GM19239 (cell line): Measurements from ENCODE around the gene LCE1B.

ENCODE experiments used
- DNase-seq: peaks from one replicate; pipeline ENCODE4 v3.0.0; 2011; ENCODE audit warnings: low spot score; ENCODE audit not compliant: insufficient read length
- FAIRE-seq: peaks from 2 replicates; lab custom pipeline; 2011; peaks lifted over from hg19 to GRCh38; lab: Jason Lieb, UNC

The LCE1B gene, protein sequence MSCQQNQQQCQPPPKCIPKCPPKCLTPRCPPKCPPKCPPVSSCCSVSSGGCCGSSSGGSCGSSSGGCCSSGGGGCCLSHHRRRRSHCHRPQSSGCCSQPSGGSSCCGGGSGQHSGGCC

DNA sequence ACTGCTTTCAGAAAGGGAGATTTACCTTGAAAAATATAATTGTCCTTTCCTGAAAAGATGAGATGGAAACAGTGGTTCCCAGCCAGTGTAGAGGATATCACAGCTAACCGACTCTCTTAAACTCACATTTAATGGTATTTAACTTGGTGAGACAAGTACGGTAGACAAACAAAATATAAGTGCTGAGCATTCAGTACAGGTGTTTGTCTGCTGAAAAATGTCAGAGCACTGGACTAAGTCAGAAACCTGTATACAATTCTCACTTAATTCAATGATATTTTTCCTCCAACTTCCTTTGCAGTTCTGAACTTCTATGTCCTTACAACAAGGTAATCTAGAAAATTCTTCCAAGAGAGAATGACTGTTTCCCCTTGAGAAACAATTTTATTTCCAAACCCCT lies at the start of gene LCE1B:
TSS of gene LCE1B (plus strand) at position 301 of the 400 bp plus-strand sequence. CDS start 476 bp downstream, outside the sequence.
- DNase-seq = no peak
- no peak for FAIRE-seq

DNA sequence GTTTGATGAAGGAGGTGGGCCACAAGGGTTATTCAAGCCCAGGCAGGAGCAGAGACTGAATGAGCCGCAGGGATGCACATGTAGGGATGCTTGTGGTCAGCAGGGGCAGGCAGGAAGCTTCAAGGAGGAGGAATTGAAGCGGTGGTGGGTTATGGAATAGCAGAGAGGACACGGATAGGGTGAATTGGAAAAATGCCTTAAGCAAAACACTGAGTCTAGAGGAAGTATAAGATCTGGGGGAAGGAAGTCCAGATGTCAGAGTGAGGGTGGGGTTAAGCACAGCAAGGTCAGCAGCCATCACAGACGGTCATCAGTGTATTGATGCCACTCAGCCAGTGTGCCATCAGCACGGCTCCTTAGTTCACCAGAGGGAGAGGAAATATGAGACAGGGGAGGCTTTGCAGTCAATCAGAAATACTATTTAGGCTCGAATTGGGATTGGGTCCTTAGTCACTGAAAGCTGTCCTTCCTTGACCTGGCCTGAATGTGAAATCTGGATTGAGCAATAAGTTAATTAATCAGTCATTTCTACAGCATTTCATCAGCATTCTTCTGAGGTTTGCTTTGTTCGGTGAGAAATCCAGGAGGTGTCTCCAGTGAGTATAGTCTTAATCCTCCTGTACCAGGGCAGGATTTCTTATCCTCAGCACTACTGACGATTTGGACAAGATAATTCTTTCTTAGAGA lies 42.8 kb upstream of the LCE1B start:
- DNase-seq (no peak), FAIRE-seq (no peak)

DNA sequence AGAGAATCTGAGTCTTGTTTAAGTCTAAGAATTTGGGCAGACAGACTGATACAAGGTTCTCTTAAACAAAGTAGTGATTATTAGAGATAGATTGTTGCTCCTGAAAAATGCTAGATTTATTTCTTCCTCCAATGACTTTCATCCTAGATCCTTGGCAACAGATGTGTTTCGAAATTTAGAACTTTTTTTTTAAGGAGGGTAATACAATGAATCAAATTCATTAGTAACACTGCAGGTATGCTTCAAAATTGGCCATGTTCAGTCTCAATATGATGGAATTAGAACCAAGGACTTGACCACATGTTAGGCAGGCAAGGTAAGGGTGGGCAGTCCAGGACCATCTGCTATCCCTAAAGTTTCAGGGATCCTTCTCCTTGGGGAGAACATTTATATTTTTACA lies 41.4 kb upstream of the LCE1B start:
- DNase-seq (no peak), FAIRE-seq (no peak)

DNA sequence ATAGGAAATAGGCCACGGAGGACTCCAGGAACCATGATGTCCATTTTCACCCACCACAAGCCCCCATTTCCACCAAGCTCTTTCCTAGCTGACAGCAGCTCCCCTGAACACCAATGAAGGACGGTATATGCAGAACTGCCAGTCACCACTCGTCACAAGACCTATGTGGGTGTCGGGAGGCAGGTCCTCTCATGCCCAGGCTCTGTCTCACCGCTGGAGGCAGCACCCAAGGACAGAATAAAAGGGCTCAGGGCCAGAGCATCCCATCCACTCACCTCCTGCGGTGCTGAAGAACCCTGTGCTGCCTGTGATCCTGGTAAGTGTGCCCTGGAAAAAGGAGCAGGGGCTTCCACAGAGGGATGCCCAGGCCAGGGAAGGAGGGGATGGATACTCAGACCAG lies 36.9 kb upstream of the LCE1B start, which contains the start of gene LCE1F:
TSS of gene LCE1F (plus strand) at position 266 of the 400 bp plus-strand sequence. CDS start 1,232 bp downstream, outside the sequence.
- FAIRE-seq = no peak
- no peak for DNase-seq

DNA sequence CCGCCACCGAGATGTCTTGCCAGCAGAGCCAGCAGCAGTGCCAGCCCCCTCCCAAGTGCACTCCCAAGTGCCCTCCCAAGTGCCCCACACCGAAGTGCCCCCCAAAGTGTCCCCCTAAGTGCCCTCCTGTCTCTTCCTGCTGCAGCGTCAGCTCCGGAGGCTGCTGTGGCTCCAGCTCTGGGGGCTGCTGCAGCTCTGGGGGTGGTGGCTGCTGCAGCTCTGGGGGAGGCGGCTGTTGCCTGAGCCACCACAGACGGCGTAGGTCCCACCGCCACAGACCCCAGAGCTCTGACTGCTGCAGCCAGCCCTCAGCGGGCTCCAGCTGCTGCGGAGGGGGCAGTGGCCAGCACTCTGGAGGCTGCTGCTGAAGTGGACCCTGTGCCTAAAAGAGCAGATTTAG lies 35.4 kb upstream of the LCE1B start:
- DNase-seq = no peak
- FAIRE-seq = no peak

DNA sequence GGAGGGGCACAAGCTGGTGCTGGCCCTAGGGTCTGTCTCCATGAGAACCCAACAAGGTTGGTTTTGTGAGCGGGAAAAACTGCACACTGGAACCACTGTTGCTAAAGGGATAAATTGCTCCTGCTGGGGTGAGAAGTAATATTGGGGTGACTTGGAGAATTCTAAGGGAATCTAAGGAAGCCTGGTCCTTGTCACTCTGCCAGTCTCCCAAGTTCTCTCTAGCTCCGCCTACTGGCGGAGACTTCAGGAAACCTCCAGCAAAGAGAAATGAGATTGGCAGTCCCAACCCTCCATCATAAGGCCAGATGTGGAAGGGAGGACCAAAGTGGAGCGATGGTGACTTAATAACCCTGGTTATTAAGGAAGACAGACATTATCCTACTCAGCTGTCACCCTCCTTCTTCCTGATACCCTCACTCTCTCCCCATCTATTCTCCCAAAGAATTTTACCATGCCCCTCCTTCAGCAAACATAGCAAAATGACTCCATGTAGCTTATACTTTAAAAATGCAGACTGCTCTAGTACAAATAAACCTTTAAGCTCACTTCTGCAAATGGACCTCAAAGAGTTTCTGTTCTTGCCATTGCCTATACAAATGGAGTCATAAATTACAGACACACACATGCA lies 34.1 kb upstream of the LCE1B start:
- no peak for DNase-seq
- no peak for FAIRE-seq

DNA sequence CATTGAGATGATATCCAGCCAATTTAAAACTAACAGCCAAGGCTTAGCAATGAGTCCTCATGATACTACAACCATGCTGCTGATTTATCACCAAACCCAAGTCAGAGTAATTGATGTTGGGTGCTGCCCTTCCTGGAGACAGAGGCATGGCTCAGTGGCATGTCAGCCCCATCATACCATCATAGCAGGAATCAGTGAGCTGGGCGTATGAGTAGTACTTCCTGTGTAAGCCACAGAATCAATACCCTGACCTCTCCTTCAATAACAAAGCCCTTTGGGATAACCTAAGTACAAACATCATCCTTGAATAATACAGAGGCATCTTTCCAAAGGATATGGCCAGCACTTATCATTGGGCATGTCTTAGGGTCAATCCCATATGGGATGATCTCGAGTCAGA lies 28.7 kb upstream of the LCE1B start:
- DNase-seq (no peak), FAIRE-seq (no peak)

DNA sequence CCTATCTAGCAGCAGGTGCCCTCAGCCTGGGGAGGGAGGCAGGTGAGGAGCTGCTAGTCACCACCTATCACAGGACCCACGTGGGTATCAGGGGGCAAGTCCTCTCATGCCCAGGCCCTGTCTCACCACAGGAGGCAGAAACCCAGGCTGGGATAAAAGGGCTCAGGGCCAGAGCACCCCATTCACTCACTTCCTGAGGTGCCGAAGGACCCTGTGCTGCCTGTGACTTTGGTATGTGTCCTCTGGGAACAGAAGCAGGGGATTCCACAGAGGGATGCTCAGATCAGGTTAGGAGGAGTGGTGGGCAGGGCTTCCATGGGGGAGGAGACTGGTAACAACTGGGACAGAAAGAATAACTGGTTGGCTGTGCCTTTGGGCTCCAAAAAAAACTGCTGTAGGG lies 25.7 kb upstream of the LCE1B start, which contains the start of gene LCE1E:
TSS of gene LCE1E (plus strand) at position 181 of the 400 bp plus-strand sequence. CDS start 1,043 bp downstream, outside the sequence.
- FAIRE-seq = no peak

DNA sequence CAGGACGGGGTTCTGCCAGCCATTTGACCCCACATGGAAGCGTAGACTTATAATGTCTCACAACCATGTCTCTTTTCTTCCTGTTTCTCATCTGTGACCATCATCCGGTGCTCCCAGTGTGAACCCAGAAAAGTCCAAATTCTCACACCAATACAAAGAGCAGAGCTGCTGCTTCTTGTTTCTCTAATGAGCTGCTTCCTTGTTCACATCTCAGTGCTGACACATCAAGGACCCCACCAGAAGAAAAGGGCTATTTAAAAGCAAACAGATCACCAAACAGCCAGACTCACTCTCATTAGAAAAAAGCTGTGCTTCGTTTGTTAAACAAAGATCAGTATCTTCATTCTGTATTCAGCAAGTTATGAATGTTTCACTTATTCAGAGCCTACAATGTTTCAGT lies 16.1 kb upstream of the LCE1B start:
- DNase-seq = no peak
- FAIRE-seq = no peak

More for the DNA sequence above, 25.7 kb upstream of the LCE1B start, which contains the start of gene LCE1E:
- no peak for DNase-seq

DNA sequence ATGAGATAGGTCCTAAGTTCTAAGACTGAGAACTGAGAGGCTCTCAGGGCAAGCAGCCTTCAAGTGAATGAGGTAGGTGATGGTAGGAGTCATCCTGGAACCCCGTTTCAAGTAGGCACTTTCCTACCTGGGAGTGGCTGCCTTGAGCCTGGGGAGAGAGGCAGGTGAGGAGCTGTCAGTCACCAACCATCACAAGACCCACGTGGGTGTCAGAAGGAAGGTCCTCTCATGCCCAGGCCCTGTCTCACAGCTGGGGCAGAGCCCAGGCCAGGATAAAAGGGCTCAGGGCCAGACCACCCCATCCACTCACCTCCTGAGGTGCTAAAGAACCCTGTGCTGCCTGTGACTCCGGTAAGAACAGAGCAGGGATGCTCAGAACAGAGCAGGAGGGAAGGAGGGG lies 15.3 kb upstream of the LCE1B start, which contains the start of gene LCE1D:
TSS of gene LCE1D (plus strand) at position 301 of the 400 bp plus-strand sequence. CDS start 1,074 bp downstream, outside the sequence.
- FAIRE-seq (no peak), DNase-seq (no peak)

DNA sequence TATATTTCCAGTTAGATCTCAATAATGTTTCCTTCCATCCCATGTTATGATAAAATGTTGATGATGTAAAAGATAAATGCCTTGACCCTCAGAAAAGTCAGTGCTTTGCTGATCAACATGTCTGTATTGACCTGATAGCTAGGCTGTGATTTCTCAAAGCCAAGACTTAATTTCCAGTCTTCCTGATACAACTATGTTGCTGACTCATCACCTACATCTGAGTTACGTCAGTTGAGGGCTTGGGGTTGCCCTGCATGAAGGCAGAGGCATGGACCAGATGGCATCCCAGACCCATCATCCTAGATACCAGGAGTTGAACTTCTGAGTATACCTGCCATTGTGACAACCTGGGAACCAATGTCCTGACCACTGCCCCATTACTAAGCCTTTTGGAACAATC lies 10.4 kb upstream of the LCE1B start:
- FAIRE-seq = no peak
- no peak for DNase-seq

DNA sequence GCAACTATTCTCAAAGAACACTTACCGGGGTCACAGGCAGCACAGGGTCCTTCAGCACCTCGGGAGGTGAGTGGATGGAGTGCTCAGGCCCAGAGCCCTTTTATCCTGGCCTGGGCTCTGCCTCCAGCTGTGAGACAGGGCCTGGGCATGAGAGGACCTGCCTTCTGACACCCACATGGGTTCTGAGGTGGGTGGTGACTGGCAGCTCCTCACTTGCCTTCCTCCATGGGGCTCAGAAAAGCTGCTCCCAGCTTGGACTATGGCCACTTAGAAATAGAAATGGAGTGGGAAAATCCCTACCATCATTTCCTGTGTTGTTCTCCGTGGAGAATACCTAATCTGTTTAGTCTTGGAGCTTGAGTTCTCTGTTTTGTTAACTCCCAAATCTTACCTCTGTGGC lies 5.2 kb upstream of the LCE1B start, which contains the start of gene LCE1C:
TSS of gene LCE1C (minus strand) at position 76 of the 400 bp plus-strand sequence. CDS start 1,173 bp downstream, outside the sequence.
- FAIRE-seq (no peak), DNase-seq (no peak)

DNA sequence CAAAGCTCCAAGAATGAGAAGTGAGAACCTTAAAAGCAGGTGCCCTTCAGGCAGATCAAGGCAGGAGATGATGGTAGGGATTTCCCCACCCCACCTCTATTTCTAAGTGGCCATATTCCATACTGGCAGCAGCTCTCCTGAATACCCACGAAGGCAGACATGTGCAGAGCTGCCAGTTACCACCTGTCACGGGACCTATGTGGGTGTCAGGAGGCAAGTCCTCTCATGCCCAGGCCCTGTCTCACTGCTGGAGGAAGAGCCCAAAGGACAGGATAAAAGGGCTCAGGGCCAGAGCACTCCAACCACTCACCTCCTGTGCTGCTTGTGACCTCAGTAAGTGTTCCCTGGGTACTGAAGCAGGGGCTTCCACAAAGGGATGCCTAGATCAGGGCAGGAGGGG lies 721 bp upstream of the LCE1B start:
- DNase-seq = no peak
- FAIRE-seq = no peak

DNA sequence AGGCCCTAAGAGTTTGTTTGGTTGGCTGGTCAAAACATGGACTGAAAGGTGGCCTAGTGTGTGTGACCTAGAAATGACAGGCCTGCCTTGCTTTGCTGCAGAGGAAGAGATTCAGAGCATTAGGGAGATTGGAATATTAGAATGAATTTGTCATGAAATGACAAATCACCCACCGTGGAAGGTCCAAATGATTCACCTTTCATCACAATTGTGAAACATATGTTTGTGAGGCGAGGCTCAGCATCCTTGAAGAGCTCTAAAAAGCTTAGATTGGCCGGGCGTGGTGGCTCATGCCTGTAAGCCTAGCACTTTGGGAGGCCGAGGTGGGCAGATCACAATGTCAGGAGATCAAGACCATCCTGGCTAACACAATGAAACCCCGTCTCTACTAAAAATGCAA lies 5.5 kb downstream of the LCE1B start:
- FAIRE-seq = no peak

DNA sequence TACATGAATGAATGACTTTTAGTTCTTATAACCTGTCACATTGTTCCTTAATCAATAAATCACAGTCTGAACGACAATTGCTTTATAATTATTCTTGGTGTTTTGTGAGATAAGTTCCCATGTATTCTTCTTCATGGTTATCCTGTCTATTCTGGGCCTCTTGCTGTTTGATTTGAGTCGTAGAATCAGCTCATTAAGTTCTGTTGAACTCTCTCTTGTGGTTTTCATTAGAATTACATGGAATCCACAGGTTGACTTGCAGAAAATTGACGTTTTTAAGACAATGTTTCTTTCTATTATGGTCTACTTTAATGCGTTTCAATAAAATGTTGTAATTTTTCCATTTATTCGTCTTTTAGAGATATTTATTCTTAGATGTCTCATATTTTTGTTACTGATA lies 11.5 kb downstream of the LCE1B start:
- DNase-seq (no peak), FAIRE-seq (no peak)

More for the DNA sequence above, 5.5 kb downstream of the LCE1B start:
- DNase-seq = no peak

DNA sequence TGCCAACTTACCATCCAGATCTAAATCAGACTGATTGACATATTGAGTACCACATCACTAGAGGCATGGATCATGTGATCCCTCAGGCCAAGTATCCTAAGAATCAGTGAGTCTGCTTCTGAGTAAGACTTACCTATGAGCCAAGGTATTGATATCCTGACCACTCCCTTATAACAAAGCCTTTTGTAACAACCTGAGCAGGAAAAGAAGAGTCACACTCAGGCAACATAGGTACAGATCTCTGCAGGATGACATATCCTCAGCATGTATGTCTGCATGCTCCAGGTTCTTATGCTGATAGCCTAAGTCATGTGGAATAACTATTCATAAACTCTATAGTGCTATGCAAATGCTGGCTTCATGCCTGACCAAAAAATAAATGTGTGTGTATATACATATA lies 13.2 kb downstream of the LCE1B start:
- no peak for FAIRE-seq
- no peak for DNase-seq

DNA sequence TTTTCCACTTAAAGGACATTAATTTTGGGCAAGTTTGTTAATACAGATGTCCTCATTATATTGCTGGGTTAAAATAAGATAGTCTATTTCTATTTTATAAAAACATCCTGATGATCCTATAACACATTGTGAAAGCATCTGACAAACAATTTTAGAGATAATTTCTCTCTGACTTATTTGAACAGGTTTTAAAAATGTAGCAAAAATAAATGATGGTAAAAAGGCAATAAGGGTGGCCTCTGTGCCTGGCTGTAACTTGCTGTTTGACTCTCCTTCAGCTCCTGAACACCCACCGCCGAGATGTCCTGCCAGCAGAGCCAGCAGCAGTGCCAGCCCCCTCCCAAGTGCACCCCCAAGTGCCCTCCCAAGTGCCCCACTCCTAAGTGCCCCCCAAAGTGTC lies 15.4 kb downstream of the LCE1B start, which contains the start of gene LCE1A:
TSS of gene LCE1A (plus strand) at position 301 of the 400 bp plus-strand sequence. CDS start at position 301, 0 bp downstream.
- FAIRE-seq = no peak
- DNase-seq = no peak

DNA sequence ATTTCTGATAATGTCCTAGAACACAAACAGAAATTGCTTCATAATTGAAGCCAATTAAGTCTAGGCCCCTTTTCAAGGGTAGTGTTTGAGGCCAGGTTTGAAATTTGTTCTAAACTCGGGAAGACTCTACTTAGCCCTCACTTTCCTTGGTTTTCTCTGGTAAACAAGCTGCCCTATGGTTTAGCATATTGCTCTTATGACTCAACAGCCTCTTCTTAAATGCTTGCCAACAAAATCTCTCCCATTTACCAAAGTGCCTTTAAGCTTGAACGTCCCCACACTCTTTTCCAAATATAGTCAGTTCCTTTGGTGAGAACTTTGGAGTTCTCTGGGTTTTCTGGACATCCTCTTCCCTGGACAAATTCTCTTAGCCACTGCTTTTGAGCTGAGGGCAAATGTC lies 25.1 kb downstream of the LCE1B start:
- FAIRE-seq (no peak), DNase-seq (no peak)

DNA sequence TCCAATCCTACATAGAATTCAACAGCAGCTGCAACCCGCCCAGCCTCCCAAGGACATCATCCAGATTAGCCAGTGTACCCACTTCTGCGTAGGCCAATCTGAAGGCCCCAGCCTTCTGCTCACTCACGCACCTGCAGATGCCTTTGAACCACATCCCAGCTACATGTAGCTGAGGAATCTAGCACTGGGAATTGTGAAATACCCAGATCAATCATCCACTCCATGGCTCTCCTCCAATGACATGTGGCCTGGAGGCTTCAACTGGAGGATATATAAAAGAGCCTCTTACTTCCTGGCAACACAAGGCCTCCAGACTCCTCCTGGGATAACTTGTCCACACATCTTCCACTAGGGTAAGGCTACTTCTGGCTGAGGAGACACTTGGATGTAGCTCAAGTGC lies 30.8 kb downstream of the LCE1B start, which contains the start of gene LCE6A:
TSS of gene LCE6A (plus strand) at position 301 of the 400 bp plus-strand sequence. CDS start 665 bp downstream, outside the sequence.
- FAIRE-seq = no peak

DNA sequence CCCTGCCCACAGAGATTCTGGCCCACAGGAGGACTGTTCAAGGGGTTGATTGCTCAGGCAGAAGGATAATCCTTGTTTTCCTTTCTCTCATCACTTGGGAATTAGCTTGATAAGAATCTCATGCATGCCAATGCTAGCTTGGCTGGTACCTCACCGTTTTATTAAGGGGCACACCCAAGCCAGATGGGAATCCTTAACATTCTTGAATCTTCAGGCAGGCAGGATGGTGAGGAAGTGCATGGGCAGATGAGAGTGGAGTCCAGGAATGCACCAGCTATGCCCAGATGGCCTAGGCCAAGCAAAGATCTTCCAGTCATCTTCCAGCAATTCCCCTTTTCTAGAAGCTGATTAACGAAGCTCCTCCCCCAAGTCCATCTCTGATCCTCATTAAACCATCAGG lies 43.9 kb downstream of the LCE1B start:
- FAIRE-seq (no peak), DNase-seq (no peak)

More for the DNA sequence above, 30.8 kb downstream of the LCE1B start, which contains the start of gene LCE6A:
- no peak for DNase-seq

DNA sequence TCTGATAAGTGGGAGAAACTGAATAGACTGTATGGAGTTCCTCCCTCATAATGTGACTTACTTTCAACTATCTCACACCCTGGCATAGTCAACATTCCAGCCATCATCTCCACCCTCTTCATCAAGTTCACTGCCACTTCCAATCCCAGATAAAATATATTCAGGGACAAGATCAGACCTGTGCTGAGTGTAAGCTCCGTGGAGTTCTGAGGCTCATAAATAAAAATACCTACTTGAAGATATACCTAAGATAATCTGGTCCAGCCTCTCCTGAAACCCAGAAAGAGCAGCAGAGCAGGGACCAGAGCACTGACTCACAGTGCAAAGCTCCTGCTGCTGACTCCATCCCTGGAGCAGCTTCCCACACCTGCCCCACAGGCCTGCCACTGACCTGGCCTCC lies 46.3 kb downstream of the LCE1B start:
- no peak for FAIRE-seq
- no peak for DNase-seq
